Inflammatory macrophage (primary cell): ENCODE measurements around the gene VCP.
"Not testable (repeated sequence)": the region's sequence is repeated elsewhere in the genome, so short reads cannot be mapped to it uniquely, and the experiment has no call there.

Experiments used
- DNase-seq, 2 donors: peaks; one replicate each; pipeline ENCODE4 v3.0.0-alpha.2; 2020 to 2022

The VCP gene

GRCh38 chr9:35060548-35061207 lies 11.7 kb downstream of the VCP start:
- DNase-seq = no peak

GRCh38 chr9:35059438-35059837 lies 13.0 kb downstream of the VCP start:
- no peak for DNase-seq

GRCh38 chr9:35057271-35057620 lies 15.2 kb downstream of the VCP start:
- no peak for DNase-seq

- no peak for DNase-seq
These were observed 15.7 kb downstream of the VCP start for GRCh38 chr9:35056571-35057270.

GRCh38 chr9:35054871-35055644 lies 17.4 kb downstream of the VCP start:
- DNase-seq = no peak

GRCh38 chr9:35054185-35054835 lies 18.1 kb downstream of the VCP start:
- no peak for DNase-seq

- peak; percentile 52 to 55 for DNase-seq
These were observed 21.1 kb downstream of the VCP start for GRCh38 chr9:35051069-35051967.

GRCh38 chr9:35048511-35048910 lies 23.9 kb downstream of the VCP start:
- no peak for DNase-seq

- DNase-seq = no peak
These were observed 28.4 kb downstream of the VCP start for GRCh38 chr9:35044071-35044470.

- no peak for DNase-seq
These were observed 29.4 kb downstream of the VCP start for GRCh38 chr9:35042891-35043545.

- peak in 1 of 2 donors; percentile 18 for DNase-seq
These were observed 30.3 kb downstream of the VCP start for GRCh38 chr9:35042081-35042604.

GRCh38 chr9:35035851-35036701 lies 36.3 kb downstream of the VCP start:
- DNase-seq = no peak

GRCh38 chr9:35033101-35033500 lies 39.3 kb downstream of the VCP start:
- no peak for DNase-seq

- peak; percentile 17 to 33 for DNase-seq
These were observed 42.6 kb downstream of the VCP start for GRCh38 chr9:35029852-35030251.

GRCh38 chr9:35029241-35029640 lies 43.2 kb downstream of the VCP start:
- no peak for DNase-seq

- DNase-seq = no peak
These were observed 44.1 kb downstream of the VCP start for GRCh38 chr9:35028341-35028740.

GRCh38 chr9:35027860-35028259 lies 44.6 kb downstream of the VCP start:
- no peak for DNase-seq

GRCh38 chr9:35027374-35027773 lies 45.1 kb downstream of the VCP start:
- DNase-seq = no peak

- DNase-seq = no peak
These were observed 45.8 kb downstream of the VCP start for GRCh38 chr9:35026671-35027070.

- not testable (repeated sequence) for DNase-seq
These were observed 49.0 kb downstream of the VCP start for GRCh38 chr9:35023443-35023842.
